ENCODE results near the gene DSCAML1. TPM values are rescaled to one million over a fixed set of nuclear protein-coding genes. Genes with fewer than 3 reads are reported as not detected.

The DSCAML1 gene
- total and polyA plus RNA-seq, 10 of the 15 experiments (the other 5 are each of a cell fraction or from before 2014, with no cell fraction given), result 0.03 to 0.18 (median 0.06) TPM; not detected in 1

DNA sequence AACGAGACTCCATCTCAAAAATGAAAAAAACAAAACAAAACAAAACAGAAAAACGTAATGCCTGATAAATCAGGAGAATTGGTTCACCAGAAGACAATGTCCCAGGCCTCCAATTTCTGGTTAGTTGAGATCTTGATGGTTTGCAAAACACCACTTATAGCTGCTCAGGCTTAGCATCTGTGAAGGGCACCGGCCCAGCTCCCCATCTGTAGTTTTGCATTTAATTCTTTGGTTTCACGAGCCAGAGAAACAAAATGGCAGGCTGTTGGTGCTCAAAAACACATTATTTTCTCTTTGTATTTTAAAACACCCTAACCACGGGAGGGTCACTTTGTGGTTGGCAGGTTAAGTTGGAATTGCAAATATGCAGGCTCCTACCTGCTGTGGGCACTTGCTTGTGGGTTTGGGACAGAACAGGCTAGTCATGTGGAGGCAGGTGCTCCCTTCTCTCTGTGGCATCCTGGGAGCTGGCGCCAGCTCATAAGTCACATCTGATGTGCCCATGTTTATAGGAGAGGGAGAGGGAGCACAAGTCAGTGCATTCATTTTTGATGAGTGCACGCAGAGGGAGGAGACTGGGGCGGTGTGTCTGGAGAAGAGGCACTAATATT lies 323.4 kb downstream of the DSCAML1 start:
- DNase-seq (ENCODE audit: low read depth, low spot score), result no peak
- no peak overlapping the region for H3K4me3 ChIP-seq
- H2AFZ ChIP-seq (ENCODE audit: control insufficient read depth, low read depth, low read length), result no peak overlapping the region
- H3K9ac ChIP-seq (ENCODE audit: control insufficient read depth, insufficient read depth, low read length), result no peak overlapping the region
- TF ChIP-seq CHD1 (IDR thresholded peaks at IDR 0.05; ENCODE audit: low read depth, low read length), result no peak
- TF ChIP-seq, protein P1, sequence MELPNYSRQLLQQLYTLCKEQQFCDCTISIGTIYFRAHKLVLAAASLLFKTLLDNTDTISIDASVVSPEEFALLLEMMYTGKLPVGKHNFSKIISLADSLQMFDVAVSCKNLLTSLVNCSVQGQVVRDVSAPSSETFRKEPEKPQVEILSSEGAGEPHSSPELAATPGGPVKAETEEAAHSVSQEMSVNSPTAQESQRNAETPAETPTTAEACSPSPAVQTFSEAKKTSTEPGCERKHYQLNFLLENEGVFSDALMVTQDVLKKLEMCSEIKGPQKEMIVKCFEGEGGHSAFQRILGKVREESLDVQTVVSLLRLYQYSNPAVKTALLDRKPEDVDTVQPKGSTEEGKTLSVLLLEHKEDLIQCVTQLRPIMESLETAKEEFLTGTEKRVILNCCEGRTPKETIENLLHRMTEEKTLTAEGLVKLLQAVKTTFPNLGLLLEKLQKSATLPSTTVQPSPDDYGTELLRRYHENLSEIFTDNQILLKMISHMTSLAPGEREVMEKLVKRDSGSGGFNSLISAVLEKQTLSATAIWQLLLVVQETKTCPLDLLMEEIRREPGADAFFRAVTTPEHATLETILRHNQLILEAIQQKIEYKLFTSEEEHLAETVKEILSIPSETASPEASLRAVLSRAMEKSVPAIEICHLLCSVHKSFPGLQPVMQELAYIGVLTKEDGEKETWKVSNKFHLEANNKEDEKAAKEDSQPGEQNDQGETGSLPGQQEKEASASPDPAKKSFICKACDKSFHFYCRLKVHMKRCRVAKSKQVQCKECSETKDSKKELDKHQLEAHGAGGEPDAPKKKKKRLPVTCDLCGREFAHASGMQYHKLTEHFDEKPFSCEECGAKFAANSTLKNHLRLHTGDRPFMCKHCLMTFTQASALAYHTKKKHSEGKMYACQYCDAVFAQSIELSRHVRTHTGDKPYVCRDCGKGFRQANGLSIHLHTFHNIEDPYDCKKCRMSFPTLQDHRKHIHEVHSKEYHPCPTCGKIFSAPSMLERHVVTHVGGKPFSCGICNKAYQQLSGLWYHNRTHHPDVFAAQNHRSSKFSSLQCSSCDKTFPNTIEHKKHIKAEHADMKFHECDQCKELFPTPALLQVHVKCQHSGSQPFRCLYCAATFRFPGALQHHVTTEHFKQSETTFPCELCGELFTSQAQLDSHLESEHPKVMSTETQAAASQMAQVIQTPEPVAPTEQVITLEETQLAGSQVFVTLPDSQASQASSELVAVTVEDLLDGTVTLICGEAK (IDR thresholded peaks at IDR 0.05; ENCODE audit: borderline replicate concordance), result no peak
- TF ChIP-seq CBX5 (IDR thresholded peaks at IDR 0.05; ENCODE audit: low read depth), result no peak
- no peak for TF ChIP-seq BHLHE40 (IDR thresholded peaks at IDR 0.05; ENCODE audit: borderline replicate concordance in 1 of 2, low read depth in 2 of 2, low read length in 1 of 2)
- TF ChIP-seq MYC (IDR thresholded peaks at IDR 0.05; ENCODE audit: insufficient read depth, insufficient read length, insufficient replicate concordance, low read length, severe bottlenecking), result no peak
- TF ChIP-seq ESRRA (IDR thresholded peaks at IDR 0.05; ENCODE audit: low read length), result no peak
- TF ChIP-seq, protein P2, sequence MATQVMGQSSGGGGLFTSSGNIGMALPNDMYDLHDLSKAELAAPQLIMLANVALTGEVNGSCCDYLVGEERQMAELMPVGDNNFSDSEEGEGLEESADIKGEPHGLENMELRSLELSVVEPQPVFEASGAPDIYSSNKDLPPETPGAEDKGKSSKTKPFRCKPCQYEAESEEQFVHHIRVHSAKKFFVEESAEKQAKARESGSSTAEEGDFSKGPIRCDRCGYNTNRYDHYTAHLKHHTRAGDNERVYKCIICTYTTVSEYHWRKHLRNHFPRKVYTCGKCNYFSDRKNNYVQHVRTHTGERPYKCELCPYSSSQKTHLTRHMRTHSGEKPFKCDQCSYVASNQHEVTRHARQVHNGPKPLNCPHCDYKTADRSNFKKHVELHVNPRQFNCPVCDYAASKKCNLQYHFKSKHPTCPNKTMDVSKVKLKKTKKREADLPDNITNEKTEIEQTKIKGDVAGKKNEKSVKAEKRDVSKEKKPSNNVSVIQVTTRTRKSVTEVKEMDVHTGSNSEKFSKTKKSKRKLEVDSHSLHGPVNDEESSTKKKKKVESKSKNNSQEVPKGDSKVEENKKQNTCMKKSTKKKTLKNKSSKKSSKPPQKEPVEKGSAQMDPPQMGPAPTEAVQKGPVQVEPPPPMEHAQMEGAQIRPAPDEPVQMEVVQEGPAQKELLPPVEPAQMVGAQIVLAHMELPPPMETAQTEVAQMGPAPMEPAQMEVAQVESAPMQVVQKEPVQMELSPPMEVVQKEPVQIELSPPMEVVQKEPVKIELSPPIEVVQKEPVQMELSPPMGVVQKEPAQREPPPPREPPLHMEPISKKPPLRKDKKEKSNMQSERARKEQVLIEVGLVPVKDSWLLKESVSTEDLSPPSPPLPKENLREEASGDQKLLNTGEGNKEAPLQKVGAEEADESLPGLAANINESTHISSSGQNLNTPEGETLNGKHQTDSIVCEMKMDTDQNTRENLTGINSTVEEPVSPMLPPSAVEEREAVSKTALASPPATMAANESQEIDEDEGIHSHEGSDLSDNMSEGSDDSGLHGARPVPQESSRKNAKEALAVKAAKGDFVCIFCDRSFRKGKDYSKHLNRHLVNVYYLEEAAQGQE (IDR thresholded peaks at IDR 0.05; ENCODE audit: low read depth, low read length), result no peak
- TF ChIP-seq, protein P3, sequence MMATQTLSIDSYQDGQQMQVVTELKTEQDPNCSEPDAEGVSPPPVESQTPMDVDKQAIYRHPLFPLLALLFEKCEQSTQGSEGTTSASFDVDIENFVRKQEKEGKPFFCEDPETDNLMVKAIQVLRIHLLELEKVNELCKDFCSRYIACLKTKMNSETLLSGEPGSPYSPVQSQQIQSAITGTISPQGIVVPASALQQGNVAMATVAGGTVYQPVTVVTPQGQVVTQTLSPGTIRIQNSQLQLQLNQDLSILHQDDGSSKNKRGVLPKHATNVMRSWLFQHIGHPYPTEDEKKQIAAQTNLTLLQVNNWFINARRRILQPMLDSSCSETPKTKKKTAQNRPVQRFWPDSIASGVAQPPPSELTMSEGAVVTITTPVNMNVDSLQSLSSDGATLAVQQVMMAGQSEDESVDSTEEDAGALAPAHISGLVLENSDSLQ (IDR thresholded peaks at IDR 0.05), result no peak
- no peak for TF ChIP-seq SP1 (IDR thresholded peaks at IDR 0.05; ENCODE audit: low read depth, low read length)
- no peak for TF ChIP-seq PAX8 (IDR thresholded peaks at IDR 0.05)
- FAIRE-seq, result no peak
- ChIA-PET SMC1A (ENCODE audit: uncharacterized antibody, unreplicated experiment) (interaction anchor here (1.2 to 1.3 kb wide), 3 partner anchors 13 to 437 kb away, joined by 3 read pairs; no protein-coding TSS in a partner anchor), RAD21 (ENCODE audit: unreplicated experiment) (interaction anchor here (1.6 kb wide), 1 partner anchor 47 kb away, joined by 5 read pairs; no protein-coding TSS in a partner anchor), CTCF (interaction anchor here (0.6 to 3.6 kb wide), 3 partner anchors 35 to 92 kb away, joined by 3 to 19 read pairs (median 3); no protein-coding TSS in a partner anchor), POLR2A (interaction anchor here (0.6 kb wide), 1 partner anchor 177 kb away, joined by 6 read pairs; no protein-coding TSS in a partner anchor)
- no peak for ATAC-seq
- intact Hi-C loops (cut with micrococcal nuclease; ENCODE audit: unreplicated experiment) (no loop called here), in situ Hi-C loops (cut with MboI) (no loop called here)
- no TSS peak for BruUV-seq (replicated peaks)
- no peak overlapping the region for H3K4me2 ChIP-seq (ENCODE audit: control insufficient read depth, insufficient read depth)
- WGBS (ENCODE audit: insufficient coverage, insufficient replicate concordance, low lambda C conversion rate, missing lambda C conversion rate), result 19% methylated on average over 8 of the region's 8 CpGs
- no peaks in the 10 kb centered on the region for H4K20me1 ChIP-seq (ENCODE audit: control insufficient read depth, insufficient read depth)
- H3K27me3 ChIP-seq (replicated peaks in 1 of 2; ENCODE audit: control insufficient read depth in 2 of 2, insufficient read depth in 2 of 2, low read length in 1 of 2), result no peaks in the 10 kb centered on the region; a peak in 1 of 4 replicates
- no peaks in the 10 kb centered on the region for H3K36me3 ChIP-seq (ENCODE audit: control insufficient read depth in 2 of 2, insufficient read depth in 2 of 2, low read length in 1 of 2)
- no peaks in the 10 kb centered on the region for H3K4me1 ChIP-seq (ENCODE audit: control insufficient read depth, insufficient read depth, low read length)
- no peaks in the 10 kb centered on the region for H3K9me3 ChIP-seq (replicated peaks; ENCODE audit: control insufficient read depth, insufficient read depth, low read length)
- H3K79me2 ChIP-seq (ENCODE audit: control insufficient read depth, insufficient read depth, low read length), result no peaks in the 10 kb centered on the region
- no peak overlapping the region for H3K27ac ChIP-seq (ENCODE audit: control insufficient read depth, insufficient read depth)

Measured in GM12878 (cell line).